ENCODE data around the gene GARNL3. TPM values are rescaled to one million over a fixed set of nuclear protein-coding genes. Genes with fewer than 3 reads are reported as not detected.

The GARNL3 gene
- total and polyA plus RNA-seq, 2 of the 13 experiments (the other 11 are each of a cell fraction or from before 2014, with no cell fraction given): 3.9 to 11.0 TPM

GRCh38 chr9:127423934-127424675 is 159.5 kb downstream of the GARNL3 start, which contains the start of gene ZNF79 (continued):
- no peak for TF ChIP-seq THAP8 (CRISPR knock-in tag; IDR thresholded peaks at IDR 0.05; ENCODE audit: borderline replicate concordance)
- TF ChIP-seq ZNF121 (CRISPR knock-in tag; IDR thresholded peaks at IDR 0.05): no peak
- peak; percentile 57; the same call in 1 of the 2 replicates for TF ChIP-seq ISL2 (CRISPR knock-in tag; IDR thresholded peaks at IDR 0.05)
- TF ChIP-seq AGO2 (optimal IDR thresholded peaks at IDR 0.05; ENCODE audit: low read depth, low read length): no peak
- TF ChIP-seq AKAP8 (CRISPR knock-in tag; IDR thresholded peaks at IDR 0.05): no peak
- TF ChIP-seq ZNF138 (CRISPR knock-in tag; IDR thresholded peaks at IDR 0.05; ENCODE audit: low read depth): no peak
- TF ChIP-seq SPEN (CRISPR knock-in tag; IDR thresholded peaks at IDR 0.05; ENCODE audit: low read depth): peak; percentile 89; the same call in 1 of the 2 replicates
- no peak; the same call in 1 of the 2 replicates for TF ChIP-seq ETV5 (CRISPR knock-in tag; IDR thresholded peaks at IDR 0.05; ENCODE audit: borderline replicate concordance)
- TF ChIP-seq ZIK1 (CRISPR knock-in tag; IDR thresholded peaks at IDR 0.05; ENCODE audit: borderline replicate concordance, low read depth): 0 out of 2 replicates have a peak, but pooled peaks have one; percentile 28
- TF ChIP-seq, protein P1, sequence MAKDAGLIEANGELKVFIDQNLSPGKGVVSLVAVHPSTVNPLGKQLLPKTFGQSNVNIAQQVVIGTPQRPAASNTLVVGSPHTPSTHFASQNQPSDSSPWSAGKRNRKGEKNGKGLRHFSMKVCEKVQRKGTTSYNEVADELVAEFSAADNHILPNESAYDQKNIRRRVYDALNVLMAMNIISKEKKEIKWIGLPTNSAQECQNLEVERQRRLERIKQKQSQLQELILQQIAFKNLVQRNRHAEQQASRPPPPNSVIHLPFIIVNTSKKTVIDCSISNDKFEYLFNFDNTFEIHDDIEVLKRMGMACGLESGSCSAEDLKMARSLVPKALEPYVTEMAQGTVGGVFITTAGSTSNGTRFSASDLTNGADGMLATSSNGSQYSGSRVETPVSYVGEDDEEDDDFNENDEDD (CRISPR knock-in tag; IDR thresholded peaks at IDR 0.05; ENCODE audit: borderline replicate concordance): peak; percentile 31; the same call in 1 of the 2 replicates
- TF ChIP-seq SP4 (CRISPR knock-in tag; IDR thresholded peaks at IDR 0.05): peak; percentile 48
- TF ChIP-seq RARG (CRISPR knock-in tag; IDR thresholded peaks at IDR 0.05; ENCODE audit: low read depth): no peak
- no peak for TF ChIP-seq SRSF4 (IDR thresholded peaks at IDR 0.05; ENCODE audit: low read depth, low read length, poor library complexity, severe bottlenecking)
- TF ChIP-seq KLF12 (CRISPR knock-in tag; IDR thresholded peaks at IDR 0.05; ENCODE audit: borderline replicate concordance): no peak
- peak; percentile 83 for TF ChIP-seq KMT2B (CRISPR knock-in tag; IDR thresholded peaks at IDR 0.05)
- no peak for TF ChIP-seq MIER2 (CRISPR knock-in tag; IDR thresholded peaks at IDR 0.05)
- 0 out of 2 replicates have a peak, but pooled peaks have one; percentile 19 for TF ChIP-seq NFYB (CRISPR knock-in tag; IDR thresholded peaks at IDR 0.05)
- TF ChIP-seq ZNF850 (CRISPR knock-in tag; conservative IDR thresholded peaks at IDR 0.05): no peak
- TF ChIP-seq PHF21A (CRISPR knock-in tag; IDR thresholded peaks at IDR 0.05): peak; percentile 73; the same call in 1 of the 2 replicates
- peak; percentile 59; the same call in 1 of the 2 replicates for TF ChIP-seq RNF2 (conservative IDR thresholded peaks at IDR 0.05; ENCODE audit: low read depth)
